Measurements from ENCODE around the gene DIS3L2.

DNA sequence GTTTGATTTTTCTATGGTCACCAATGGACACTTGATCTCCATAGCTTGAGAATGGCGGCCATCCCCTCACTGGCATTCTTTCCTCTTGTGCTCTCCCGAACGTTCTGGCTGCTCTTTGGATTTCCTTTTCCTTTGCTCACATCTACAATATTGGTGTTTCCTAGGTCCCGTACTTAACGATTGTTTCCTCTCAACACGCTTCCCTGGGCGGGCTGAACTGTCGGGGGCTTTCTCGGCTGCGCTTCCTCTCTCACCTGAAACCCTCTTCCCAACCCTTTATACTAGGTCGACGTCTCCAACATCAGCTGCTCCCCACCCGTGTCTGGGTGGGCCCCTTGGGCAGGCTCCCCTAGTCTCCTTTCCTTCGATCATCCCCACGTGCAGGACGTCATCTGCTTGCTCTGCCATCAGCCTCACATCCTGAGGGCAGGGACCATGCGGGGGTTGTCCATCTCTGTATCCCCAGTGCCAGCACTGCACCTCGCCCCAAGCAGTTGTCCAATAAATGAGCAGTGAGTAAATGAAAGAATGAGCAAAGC, 634 bp upstream of the DIS3L2 start:
- TF ChIP-seq, protein P1, sequence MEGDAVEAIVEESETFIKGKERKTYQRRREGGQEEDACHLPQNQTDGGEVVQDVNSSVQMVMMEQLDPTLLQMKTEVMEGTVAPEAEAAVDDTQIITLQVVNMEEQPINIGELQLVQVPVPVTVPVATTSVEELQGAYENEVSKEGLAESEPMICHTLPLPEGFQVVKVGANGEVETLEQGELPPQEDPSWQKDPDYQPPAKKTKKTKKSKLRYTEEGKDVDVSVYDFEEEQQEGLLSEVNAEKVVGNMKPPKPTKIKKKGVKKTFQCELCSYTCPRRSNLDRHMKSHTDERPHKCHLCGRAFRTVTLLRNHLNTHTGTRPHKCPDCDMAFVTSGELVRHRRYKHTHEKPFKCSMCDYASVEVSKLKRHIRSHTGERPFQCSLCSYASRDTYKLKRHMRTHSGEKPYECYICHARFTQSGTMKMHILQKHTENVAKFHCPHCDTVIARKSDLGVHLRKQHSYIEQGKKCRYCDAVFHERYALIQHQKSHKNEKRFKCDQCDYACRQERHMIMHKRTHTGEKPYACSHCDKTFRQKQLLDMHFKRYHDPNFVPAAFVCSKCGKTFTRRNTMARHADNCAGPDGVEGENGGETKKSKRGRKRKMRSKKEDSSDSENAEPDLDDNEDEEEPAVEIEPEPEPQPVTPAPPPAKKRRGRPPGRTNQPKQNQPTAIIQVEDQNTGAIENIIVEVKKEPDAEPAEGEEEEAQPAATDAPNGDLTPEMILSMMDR (IDR thresholded peaks at IDR 0.05): no peak
- no peak for TF ChIP-seq POLR2A (IDR thresholded peaks at IDR 0.05)
- TF ChIP-seq EP300 (IDR thresholded peaks at IDR 0.05): no peak
